Caco-2 (cell line): ENCODE data around the gene MYOM3. TPM values are rescaled to one million over a fixed set of nuclear protein-coding genes. Genes with fewer than 3 reads are reported as not detected.

ENCODE experiments used
- BruUV-seq: library from RNA; stranded (reverse); fragments of 400-500 nt; replicated peaks from 2 replicates; lab custom pipeline; 2021; lab: Mats Ljungman, UMichigan
- CTCF ChIA-PET: fragments of 300-600 bp; sonication (Branson Sonifier 250); formaldehyde crosslinking; loops from one replicate; lab custom pipeline; 2022; ENCODE audit warnings: antibody characterized with exemption; lab: Charles Lee
- POLR2A ChIA-PET: fragments of 300-600 bp; sonication (Branson Sonifier 250); formaldehyde crosslinking; loops from one replicate; lab custom pipeline; 2022; ENCODE audit warnings: antibody characterized with exemption; lab: Charles Lee
- DNase-seq, 2 experiments: peaks; one replicate each; pipeline versions ENCODE4 v3.0.0 to v3.0.0-alpha.2; 2020 to 2022
- H3K27me3 ChIP-seq: replicated peaks from 2 replicates; pipeline ENCODE4 v1.6.0; 2011; ENCODE audit warnings: low read length; ENCODE audit not compliant: control insufficient read depth, insufficient read depth
- H3K36me3 ChIP-seq: 2 replicates; pipeline ENCODE4 v1.5.1; 2011; ENCODE audit warnings: low read length; ENCODE audit not compliant: control insufficient read depth, insufficient read depth
- H3K4me1 ChIP-seq: fragments of 250-450 bp; sonication (Bioruptor Pico); 2 replicates; pipeline ENCODE4 v1.5.1; 2020; ENCODE audit warnings: mild to moderate bottlenecking
- H3K4me3 ChIP-seq: 2 replicates; pipeline ENCODE4 v1.5.1; 2011; ENCODE audit warnings: low read depth, mild to moderate bottlenecking, control low read depth, low read length
- H3K9me3 ChIP-seq: fragments of 250-450 bp; sonication (Bioruptor Pico); 2 replicates; pipeline ENCODE4 v1.5.1; 2020; ENCODE audit warnings: mild to moderate bottlenecking, moderate library complexity
- H3K27ac Mint-ChIP-seq: one replicate; pipeline ENCODE4 v1.8.0; 2022; ENCODE audit warnings: mixed read lengths; ENCODE audit not compliant: unreplicated experiment
- H3K27me3 Mint-ChIP-seq: one replicate; pipeline ENCODE4 v1.8.0; 2022; ENCODE audit warnings: mixed read lengths; ENCODE audit not compliant: insufficient read depth, unreplicated experiment
- H3K36me3 Mint-ChIP-seq: one replicate; pipeline ENCODE4 v1.8.0; 2022; ENCODE audit warnings: mild to moderate bottlenecking, mixed read lengths; ENCODE audit not compliant: insufficient read depth, unreplicated experiment
- H3K4me1 Mint-ChIP-seq: one replicate; pipeline ENCODE4 v1.8.0; 2022; ENCODE audit warnings: low read depth, mixed read lengths; ENCODE audit not compliant: unreplicated experiment
- H3K4me3 Mint-ChIP-seq: one replicate; pipeline ENCODE4 v1.8.0; 2022; ENCODE audit warnings: mild to moderate bottlenecking, moderate library complexity, mixed read lengths; ENCODE audit not compliant: unreplicated experiment
- H3K9me3 Mint-ChIP-seq: one replicate; pipeline ENCODE4 v1.8.0; 2022; ENCODE audit warnings: mixed read lengths; ENCODE audit not compliant: unreplicated experiment
- CTCF ChIP-seq, 2 experiments: fragments of 200-600 bp in 1 of 2; IDR thresholded peaks; 1 replicate in 1 of 2; 2 replicates in 1 of 2; pipeline versions ENCODE4 v1.5.1 to v1.8.0; 2011 to 2022; ENCODE audit warnings: antibody characterized with exemption in 1 of 2, control low read depth in 1 of 2, inconsistent platforms in 1 of 2, low read depth in 1 of 2, low read length in 1 of 2, mild to moderate bottlenecking in 1 of 2, moderate library complexity in 1 of 2; ENCODE audit not compliant: insufficient read depth in 1 of 2, severe bottlenecking in 1 of 2, unreplicated experiment in 1 of 2
- intact Hi-C: fragments of 100-400 bp; cut with micrococcal nuclease; formaldehyde crosslinking; loops from one replicate; pipeline ENCODE4 v1.10.0; 2022; ENCODE audit not compliant: unreplicated experiment
- total RNA-seq: library from RNA; stranded (reverse); gene quantifications from 2 replicates; pipeline ENCODE4 v1.2.3, GENCODE V29; 2022

MYOM3 gene
- total RNA-seq, 1 experiment from 2014 or later = not detected

GRCh38 chr1:24060482-24060881 is 51.5 kb downstream of the MYOM3 start:
- H3K9me3 ChIP-seq = no peaks in the 10 kb centered on the region
- BruUV-seq = no TSS peak
- CTCF ChIA-PET = no interaction called here
- no peak for DNase-seq
- no peaks in the 10 kb centered on the region for H3K4me1 ChIP-seq
- H3K4me3 ChIP-seq = no peak overlapping the region
- POLR2A ChIA-PET = no interaction called here
- Mint-ChIP-seq H3K36me3 (no peaks in the 10 kb centered on the region), H3K9me3 (no peaks in the 10 kb centered on the region), H3K4me3 (no peak overlapping the region), H3K27me3 (no peaks in the 10 kb centered on the region), H3K27ac (no peak overlapping the region), H3K4me1 (no peaks in the 10 kb centered on the region)
- no peaks in the 10 kb centered on the region for H3K36me3 ChIP-seq
- TF ChIP-seq CTCF (IDR thresholded peaks at IDR 0.05; ENCODE audit: insufficient read depth in 1 of 2, low read depth in 1 of 2, low read length in 1 of 2, severe bottlenecking in 1 of 2, unreplicated experiment in 1 of 2) = no peak
- H3K27me3 ChIP-seq = no peaks in the 10 kb centered on the region
- intact Hi-C loops = no loop called here

GRCh38 chr1:24058671-24059455 is 53.1 kb downstream of the MYOM3 start:
- CTCF ChIA-PET = no interaction called here
- Histone ChIP-seq H3K27me3 (no peaks in the 10 kb centered on the region), H3K36me3 (no peaks in the 10 kb centered on the region), H3K4me3 (no peak overlapping the region), H3K9me3 (no peaks in the 10 kb centered on the region), H3K4me1 (no peaks in the 10 kb centered on the region)
- Mint-ChIP-seq H3K4me1 (no peaks in the 10 kb centered on the region), H3K27ac (no peak overlapping the region), H3K9me3 (no peaks in the 10 kb centered on the region), H3K27me3 (no peaks in the 10 kb centered on the region), H3K4me3 (no peak overlapping the region), H3K36me3 (no peaks in the 10 kb centered on the region)
- intact Hi-C loops = no loop called here
- DNase-seq = no peak
- no TSS peak for BruUV-seq
- no peak for TF ChIP-seq CTCF (IDR thresholded peaks at IDR 0.05; ENCODE audit: insufficient read depth in 1 of 2, low read depth in 1 of 2, low read length in 1 of 2, severe bottlenecking in 1 of 2, unreplicated experiment in 1 of 2)
- POLR2A ChIA-PET = no interaction called here

GRCh38 chr1:24057171-24057570 is 54.8 kb downstream of the MYOM3 start:
- Histone ChIP-seq H3K36me3 (no peaks in the 10 kb centered on the region), H3K9me3 (no peaks in the 10 kb centered on the region), H3K4me1 (no peaks in the 10 kb centered on the region), H3K27me3 (no peaks in the 10 kb centered on the region), H3K4me3 (no peak overlapping the region)
- no peak overlapping the region for H3K27ac Mint-ChIP-seq
- intact Hi-C loops = no loop called here
- TF ChIP-seq CTCF (IDR thresholded peaks at IDR 0.05; ENCODE audit: insufficient read depth in 1 of 2, low read depth in 1 of 2, low read length in 1 of 2, severe bottlenecking in 1 of 2, unreplicated experiment in 1 of 2) = no peak
- H3K4me3 Mint-ChIP-seq = no peak overlapping the region
- H3K27me3 Mint-ChIP-seq = no peaks in the 10 kb centered on the region
- no TSS peak for BruUV-seq
- no peak for DNase-seq
- CTCF ChIA-PET = no interaction called here
- POLR2A ChIA-PET = no interaction called here
- H3K4me1 Mint-ChIP-seq = no peaks in the 10 kb centered on the region
- no peaks in the 10 kb centered on the region for H3K36me3 Mint-ChIP-seq
- no peaks in the 10 kb centered on the region for H3K9me3 Mint-ChIP-seq
